ENCODE results near the gene SCNN1B.
"Not testable (repeated sequence)": the region's sequence is repeated elsewhere in the genome, so short reads cannot be mapped to it uniquely, and the experiment has no call there.

The SCNN1B gene

DNA sequence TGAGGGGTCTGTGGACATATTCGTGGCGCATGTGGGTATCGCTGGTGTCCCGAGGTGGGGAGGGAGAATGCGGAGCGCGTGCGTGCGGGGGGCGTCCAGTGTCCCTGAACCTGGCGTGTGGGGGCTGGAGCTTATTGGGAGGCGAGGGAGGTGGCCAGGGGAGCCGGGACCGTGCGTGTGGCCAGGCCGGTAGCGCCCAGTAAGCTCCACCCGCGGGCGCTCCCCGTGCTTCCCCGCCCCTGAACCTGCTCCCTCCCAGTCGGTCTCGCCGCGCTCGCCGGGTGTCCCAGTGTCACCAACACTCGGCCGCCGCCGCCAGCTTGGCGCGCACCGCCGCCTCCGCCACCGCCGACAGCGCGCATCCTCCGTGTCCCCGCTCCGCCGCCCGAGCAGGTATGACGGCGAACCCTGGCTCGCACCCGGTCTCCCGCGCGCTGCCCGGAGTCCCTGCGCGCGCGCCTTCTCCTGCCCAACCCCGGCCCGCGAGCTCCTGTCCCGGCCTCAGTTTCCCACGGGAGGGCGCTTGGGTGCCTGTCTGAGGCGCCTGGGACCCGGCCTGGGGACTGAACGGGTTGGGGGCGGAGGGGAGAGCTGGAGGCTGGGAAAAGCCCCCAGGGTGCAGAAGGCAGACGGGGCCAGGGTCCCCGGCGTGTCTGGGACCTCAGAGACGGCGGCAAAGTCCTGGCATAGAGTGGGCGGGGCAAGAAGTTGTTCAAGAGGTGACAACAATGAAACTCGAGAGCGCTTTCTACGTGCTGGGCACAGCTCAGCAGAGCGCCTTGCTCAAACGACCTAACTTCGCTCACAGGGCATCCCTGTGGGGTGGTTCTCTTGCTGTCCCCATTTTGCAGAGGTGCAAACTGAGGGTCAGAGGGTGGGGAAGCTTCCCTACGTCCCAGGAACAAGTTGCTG, at the start of gene SCNN1B:
Gene SCNN1B (plus strand): TSS at position 258 of the 912 bp plus-strand sequence. CDS start 46,298 bp downstream, outside the sequence.
- DNase-seq: no peak

DNA sequence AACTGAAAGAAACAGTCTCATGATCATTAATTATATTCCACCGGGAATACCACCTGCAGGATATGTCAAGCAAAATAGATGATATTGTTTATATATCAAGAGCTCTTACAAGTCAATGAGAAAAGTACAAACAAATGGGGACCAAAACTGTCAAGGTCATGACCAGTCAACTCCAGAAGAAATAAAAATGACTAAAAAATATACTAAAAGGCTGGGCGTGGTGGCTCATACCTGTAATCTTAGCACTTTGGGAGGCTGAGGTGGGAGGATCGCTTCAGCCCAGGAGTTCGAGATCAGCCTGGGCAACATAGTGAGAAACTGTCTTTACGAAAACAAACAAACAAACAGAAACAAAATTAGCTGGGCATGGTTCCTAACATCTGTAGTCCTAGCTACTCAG, 49.8 kb upstream of the SCNN1B start:
- DNase-seq: no peak

DNA sequence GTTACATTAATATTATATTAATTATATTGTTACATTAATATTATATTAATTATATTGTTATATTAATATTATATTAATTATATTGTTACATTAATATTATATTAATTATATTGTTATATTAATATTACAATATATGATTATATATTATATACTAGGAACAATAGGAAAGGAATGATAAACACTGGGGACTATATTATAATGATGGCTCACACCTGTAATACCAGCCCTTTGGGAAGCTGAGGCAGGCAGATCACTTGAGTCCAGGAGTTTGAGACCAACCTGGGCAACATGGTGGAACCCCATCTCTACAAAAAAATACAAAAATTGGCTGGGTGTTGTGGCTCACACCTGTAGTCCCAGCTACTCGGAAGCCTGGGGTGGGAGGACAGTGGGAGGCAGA, 48.5 kb upstream of the SCNN1B start:
- not testable (repeated sequence) for DNase-seq

DNA sequence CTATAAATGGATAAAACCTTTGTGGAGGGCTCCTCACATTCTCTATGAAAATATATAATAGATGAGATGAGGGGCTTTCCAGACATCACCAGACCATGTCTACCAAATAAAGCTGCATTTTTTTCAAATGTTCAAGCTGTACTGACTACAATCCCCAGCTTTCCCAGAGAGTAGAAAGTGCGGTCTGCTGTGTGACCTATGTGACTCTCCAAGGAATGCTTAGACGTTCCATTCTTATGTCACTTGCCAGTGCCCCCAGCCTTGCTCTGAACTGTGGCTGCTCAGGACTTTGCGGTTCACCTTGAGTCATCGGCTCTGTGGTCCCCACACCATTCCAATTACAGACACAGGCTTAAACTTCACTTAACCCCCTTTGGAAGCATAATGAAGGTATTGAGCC, 47.8 kb upstream of the SCNN1B start:
- DNase-seq: no peak

- no peak for DNase-seq
Measured at GRCh38 chr16:23255000-23255399, 47.1 kb upstream of the SCNN1B start.

DNA sequence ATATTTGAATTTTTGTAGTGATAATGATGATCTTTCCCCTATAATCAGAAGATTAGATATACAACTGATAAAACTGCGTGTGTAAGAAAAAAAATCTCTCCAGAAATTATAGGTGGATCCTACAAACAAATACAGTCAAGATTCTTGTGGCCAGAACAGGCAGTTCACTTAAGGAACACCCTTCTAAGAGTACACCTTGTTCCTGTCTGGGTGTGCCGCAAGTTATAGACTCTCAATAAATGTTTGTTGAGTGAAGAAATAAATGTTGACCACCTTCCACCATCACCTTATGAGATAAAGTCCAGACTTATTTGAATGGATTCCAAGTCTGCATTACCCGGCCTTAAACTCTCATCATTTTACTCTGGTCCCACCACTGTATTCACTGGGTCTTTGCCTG, 45.7 kb upstream of the SCNN1B start:
- DNase-seq: no peak

DNA sequence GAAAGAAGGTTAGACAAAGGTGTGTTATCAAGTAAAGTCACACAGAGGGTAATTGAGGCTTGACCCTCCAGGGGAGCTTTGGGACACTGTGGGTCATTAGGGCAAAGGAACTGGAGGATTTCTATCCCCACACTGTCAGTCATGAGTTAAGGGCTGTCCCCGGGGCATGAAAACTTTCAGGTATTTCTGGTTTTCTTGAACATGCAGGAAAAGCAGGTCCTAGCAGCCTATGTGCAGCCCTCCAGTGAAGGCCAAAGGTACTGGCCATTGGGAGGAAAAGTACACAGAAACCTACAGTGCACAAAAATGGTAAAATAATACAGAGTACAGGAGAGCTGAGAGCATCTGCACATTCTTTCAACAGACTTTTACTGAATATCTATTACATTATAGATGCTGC, 44.4 kb upstream of the SCNN1B start:
- DNase-seq: no peak

GRCh38 chr16:23258919-23259237, 43.2 kb upstream of the SCNN1B start:
- DNase-seq: no peak

DNA sequence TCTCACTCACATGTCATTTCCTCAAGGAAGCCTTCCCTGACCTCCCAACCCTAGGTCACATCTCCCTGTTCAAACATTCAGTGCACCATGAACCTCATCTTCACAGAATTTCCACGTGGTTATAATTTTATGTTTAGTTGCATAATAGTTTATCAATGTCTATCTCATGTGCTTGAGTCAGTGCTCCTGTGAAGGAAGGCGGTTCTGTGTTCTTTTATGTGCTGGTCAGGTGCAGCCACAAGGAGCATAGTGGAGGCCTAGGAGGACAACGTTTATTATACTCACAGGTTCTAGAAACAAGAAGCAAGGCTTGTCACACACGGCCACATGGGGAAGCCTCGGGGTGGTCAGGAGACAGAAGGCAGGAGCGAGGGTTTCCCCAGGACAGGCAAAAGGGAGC, 34.5 kb upstream of the SCNN1B start:
- no peak for DNase-seq

DNA sequence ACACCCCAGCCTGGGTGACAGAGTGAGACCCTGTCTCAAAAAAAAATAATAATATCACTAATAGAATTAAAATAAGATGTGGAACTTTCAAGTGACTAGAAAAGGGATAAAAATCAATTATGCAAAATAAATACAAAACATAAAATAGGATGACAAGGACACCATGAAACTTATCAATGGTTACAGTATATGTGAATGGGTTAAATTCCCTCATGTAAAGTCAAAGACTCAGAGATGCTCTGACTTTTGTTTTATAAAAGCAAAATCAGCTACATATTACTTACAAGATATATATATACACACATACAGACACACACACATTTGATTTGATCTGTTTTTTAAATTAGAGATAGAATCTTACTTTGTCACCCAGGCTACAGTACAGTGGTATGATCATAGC, 33.5 kb upstream of the SCNN1B start:
- no peak for DNase-seq

- no peak for DNase-seq
Measured at GRCh38 chr16:23269248-23269953, 32.7 kb upstream of the SCNN1B start.

- DNase-seq: no peak
Measured at GRCh38 chr16:23270654-23271053, 31.4 kb upstream of the SCNN1B start.

- DNase-seq: no peak
Measured at GRCh38 chr16:23274968-23275367, 27.1 kb upstream of the SCNN1B start.

DNA sequence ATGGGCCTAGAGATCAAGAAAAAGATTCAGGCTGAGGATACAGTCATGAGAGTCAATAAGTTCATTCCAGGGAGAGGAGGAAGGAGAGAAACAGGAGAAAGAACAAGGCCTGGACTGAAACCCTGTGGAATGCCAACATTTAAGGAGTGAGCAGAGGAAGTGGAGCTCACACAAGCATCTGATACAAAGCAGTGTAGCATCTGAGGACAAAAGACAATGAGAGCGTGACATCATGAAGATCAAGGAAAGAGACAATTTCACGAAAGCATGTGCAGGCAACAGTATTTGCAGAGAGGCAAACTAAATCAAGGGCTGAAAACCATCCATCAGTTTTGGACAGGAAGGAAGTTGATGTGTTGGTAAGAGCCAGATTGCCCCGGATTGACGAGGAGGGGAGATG, 25.3 kb upstream of the SCNN1B start:
- no peak for DNase-seq

- DNase-seq: no peak
Measured at GRCh38 chr16:23278031-23278430, 24.1 kb upstream of the SCNN1B start.

GRCh38 chr16:23279721-23280153, 22.4 kb upstream of the SCNN1B start:
- DNase-seq: no peak

GRCh38 chr16:23280483-23280967, 21.6 kb upstream of the SCNN1B start:
- DNase-seq: no peak

- no peak for DNase-seq
Measured at GRCh38 chr16:23282568-23282967, 19.5 kb upstream of the SCNN1B start.

GRCh38 chr16:23283571-23283970, 18.5 kb upstream of the SCNN1B start:
- no peak for DNase-seq

GRCh38 chr16:23284584-23284983, 17.5 kb upstream of the SCNN1B start:
- DNase-seq: no peak

DNA sequence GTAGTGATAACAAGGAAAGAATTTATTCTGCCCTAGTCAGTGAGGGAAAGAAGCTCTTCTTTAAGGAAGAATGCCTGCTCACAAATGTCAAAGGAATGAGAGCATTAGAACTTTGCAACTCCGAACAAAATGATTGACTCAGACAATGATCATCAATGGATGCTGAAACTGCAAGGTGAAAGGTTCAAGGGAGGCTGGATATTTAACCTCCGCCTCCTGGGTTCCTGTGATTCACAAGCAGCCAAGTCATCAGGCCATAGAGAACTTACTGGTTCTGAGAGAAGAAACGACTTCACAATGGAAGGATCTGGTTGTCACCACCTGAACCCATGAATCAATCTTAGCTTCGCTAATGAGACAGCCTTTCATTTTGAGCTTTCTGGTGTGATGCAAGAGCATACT, 16.0 kb upstream of the SCNN1B start:
- DNase-seq: no peak

DNA sequence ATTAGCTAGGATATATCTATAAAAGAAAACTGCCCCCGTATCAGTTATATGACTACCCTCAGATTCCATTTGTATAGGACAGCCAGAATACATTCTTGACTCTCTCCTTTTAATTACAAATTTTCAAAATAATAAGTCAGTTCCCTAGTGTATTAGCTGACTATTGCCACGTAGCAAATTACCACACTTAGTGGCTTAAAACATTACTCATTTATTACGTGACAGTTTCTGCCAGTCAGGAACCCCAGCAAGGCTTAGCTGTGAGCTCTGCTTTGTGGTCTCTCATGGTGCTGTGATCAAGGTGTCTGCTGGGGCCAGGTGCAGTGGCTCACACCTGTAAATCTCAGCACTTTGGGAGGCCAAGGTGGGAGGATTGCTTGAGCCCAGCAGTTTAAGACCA, 13.9 kb upstream of the SCNN1B start:
- DNase-seq: no peak

GRCh38 chr16:23288726-23289512, 13.2 kb upstream of the SCNN1B start:
- DNase-seq: no peak

All from activated CD4-positive, alpha-beta T cell treated with anti-CD3 and anti-CD28 coated beads for 1 hour (primary cell).